ENCODE measurements around the gene PKD1L1.

PKD1L1 gene

GRCh38 chr7:47762207-47762606 is 186.1 kb downstream of the PKD1L1 start:
- DNase-seq (ENCODE audit: low spot score) = no peak
- Histone ChIP-seq H3K27me3 (ENCODE audit: insufficient read depth, poor library complexity, severe bottlenecking) (no peaks in the 10 kb centered on the region), H3K36me3 (ENCODE audit: low read depth) (no peaks in the 10 kb centered on the region), H3K9me3 (ENCODE audit: severe bottlenecking) (no peaks in the 10 kb centered on the region), H3K4me3 (ENCODE audit: severe bottlenecking) (no peak overlapping the region), H3K27ac (ENCODE audit: poor library complexity, severe bottlenecking) (peak overlapping the region; percentile 71), H3K4me1 (ENCODE audit: insufficient read depth, poor library complexity, severe bottlenecking) (peaks cover 37% of the 10 kb centered on the region)
- ATAC-seq (ENCODE audit: low read depth) = no peak
- TF ChIP-seq, protein P1, sequence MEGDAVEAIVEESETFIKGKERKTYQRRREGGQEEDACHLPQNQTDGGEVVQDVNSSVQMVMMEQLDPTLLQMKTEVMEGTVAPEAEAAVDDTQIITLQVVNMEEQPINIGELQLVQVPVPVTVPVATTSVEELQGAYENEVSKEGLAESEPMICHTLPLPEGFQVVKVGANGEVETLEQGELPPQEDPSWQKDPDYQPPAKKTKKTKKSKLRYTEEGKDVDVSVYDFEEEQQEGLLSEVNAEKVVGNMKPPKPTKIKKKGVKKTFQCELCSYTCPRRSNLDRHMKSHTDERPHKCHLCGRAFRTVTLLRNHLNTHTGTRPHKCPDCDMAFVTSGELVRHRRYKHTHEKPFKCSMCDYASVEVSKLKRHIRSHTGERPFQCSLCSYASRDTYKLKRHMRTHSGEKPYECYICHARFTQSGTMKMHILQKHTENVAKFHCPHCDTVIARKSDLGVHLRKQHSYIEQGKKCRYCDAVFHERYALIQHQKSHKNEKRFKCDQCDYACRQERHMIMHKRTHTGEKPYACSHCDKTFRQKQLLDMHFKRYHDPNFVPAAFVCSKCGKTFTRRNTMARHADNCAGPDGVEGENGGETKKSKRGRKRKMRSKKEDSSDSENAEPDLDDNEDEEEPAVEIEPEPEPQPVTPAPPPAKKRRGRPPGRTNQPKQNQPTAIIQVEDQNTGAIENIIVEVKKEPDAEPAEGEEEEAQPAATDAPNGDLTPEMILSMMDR (IDR thresholded peaks at IDR 0.05; ENCODE audit: poor library complexity, severe bottlenecking) = no peak

DNA sequence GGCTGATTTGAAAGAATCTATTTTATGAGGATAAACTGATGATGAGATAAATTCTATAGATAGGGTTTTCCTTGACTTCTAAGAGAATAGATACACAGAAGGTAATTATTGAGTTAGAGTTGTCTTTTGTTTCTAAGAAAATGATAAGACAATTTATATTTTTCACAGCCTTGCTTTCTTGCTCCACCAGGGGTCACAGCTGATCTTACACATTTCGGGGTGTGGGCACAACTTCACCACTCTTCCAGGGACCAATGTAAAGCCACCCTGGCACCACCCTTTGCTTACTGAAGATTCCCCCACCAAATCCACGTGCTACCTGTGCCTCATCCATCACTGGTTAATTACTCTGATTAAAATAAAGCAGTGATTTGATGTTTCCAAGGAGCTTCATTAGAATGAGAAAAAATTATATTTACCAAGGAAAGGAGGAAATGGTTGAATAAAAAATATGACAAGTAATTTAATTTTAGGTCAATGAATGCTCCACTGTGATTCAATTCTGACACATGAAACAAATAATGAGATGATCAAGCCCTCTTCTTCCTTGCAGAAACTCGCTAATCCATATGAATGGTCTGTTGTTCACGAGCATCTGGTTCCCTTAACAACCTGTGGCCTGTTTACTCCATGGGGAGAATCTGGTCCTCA is 189.1 kb downstream of the PKD1L1 start:
- Histone ChIP-seq H3K4me3 (ENCODE audit: severe bottlenecking) (no peak overlapping the region), H3K27me3 (ENCODE audit: insufficient read depth, poor library complexity, severe bottlenecking) (no peaks in the 10 kb centered on the region), H3K27ac (ENCODE audit: poor library complexity, severe bottlenecking) (peak overlapping the region; percentile 56), H3K4me1 (ENCODE audit: insufficient read depth, poor library complexity, severe bottlenecking) (peaks cover 37% of the 10 kb centered on the region), H3K36me3 (ENCODE audit: low read depth) (no peaks in the 10 kb centered on the region), H3K9me3 (ENCODE audit: severe bottlenecking) (no peaks in the 10 kb centered on the region)
- DNase-seq (ENCODE audit: low spot score) = no peak
- ATAC-seq (ENCODE audit: low read depth) = no peak
- TF ChIP-seq, protein P1 (IDR thresholded peaks at IDR 0.05; ENCODE audit: poor library complexity, severe bottlenecking) = peak; percentile 54

DNA sequence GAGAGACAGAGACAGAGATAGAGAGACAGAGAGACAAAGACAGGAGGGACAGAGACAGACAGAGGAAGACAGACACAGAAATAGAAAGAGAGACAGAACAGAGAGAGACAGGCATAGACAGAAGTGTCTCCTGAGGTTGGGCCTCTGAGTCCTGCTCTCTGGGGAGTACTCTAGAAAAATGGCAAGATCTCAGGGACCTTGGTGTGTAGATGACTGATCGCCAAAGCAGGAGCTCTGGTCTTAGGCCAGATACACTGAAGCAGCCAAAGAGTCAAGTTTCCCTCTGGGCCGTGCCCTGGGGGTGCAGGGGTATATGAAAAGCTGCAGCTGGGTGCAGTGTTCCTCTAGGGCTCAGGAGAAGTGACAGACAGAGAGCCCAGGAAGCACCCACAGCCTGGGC is 189.7 kb downstream of the PKD1L1 start:
- no peak for DNase-seq (ENCODE audit: low spot score)
- TF ChIP-seq, protein P1 (IDR thresholded peaks at IDR 0.05; ENCODE audit: poor library complexity, severe bottlenecking) = no peak
- Histone ChIP-seq H3K36me3 (ENCODE audit: low read depth) (no peaks in the 10 kb centered on the region), H3K27ac (ENCODE audit: poor library complexity, severe bottlenecking) (peak overlapping the region; percentile 56), H3K4me3 (ENCODE audit: severe bottlenecking) (no peak overlapping the region), H3K4me1 (ENCODE audit: insufficient read depth, poor library complexity, severe bottlenecking) (peaks cover 31% of the 10 kb centered on the region), H3K9me3 (ENCODE audit: severe bottlenecking) (no peaks in the 10 kb centered on the region), H3K27me3 (ENCODE audit: insufficient read depth, poor library complexity, severe bottlenecking) (no peaks in the 10 kb centered on the region)
- no peak for ATAC-seq (ENCODE audit: low read depth)

DNA sequence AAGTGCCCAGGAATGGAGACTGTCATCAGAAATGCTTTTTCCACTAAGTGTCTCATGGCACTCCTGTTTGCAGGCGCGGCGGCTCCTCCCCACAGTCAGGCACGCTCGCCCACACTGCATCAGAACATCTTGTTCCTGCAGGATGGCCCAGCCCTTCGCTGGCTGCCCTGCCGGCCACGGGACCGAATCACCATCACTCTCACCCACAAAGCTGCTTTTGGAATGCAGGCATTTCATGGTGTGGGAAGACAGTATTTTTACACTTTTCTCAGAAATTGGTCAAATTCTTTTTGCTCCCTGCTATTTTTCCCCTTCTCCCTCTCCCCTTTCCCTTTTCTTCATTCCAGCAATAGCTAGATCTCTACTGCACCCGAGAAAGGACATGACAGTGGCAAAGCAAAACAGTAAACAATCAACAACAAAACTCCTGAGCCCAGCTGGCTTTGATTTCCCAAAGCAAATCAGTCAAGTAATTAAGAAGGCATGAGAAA is 190.3 kb downstream of the PKD1L1 start:
- ATAC-seq (ENCODE audit: low read depth) = peak; percentile 98
- Histone ChIP-seq H3K4me3 (ENCODE audit: severe bottlenecking) (no peak overlapping the region), H3K27me3 (ENCODE audit: insufficient read depth, poor library complexity, severe bottlenecking) (no peaks in the 10 kb centered on the region), H3K36me3 (ENCODE audit: low read depth) (no peaks in the 10 kb centered on the region), H3K4me1 (ENCODE audit: insufficient read depth, poor library complexity, severe bottlenecking) (peaks cover 25% of the 10 kb centered on the region), H3K9me3 (ENCODE audit: severe bottlenecking) (no peaks in the 10 kb centered on the region), H3K27ac (ENCODE audit: poor library complexity, severe bottlenecking) (peak overlapping the region; percentile 56)
- TF ChIP-seq, protein P1 (IDR thresholded peaks at IDR 0.05; ENCODE audit: poor library complexity, severe bottlenecking) = no peak
- no peak for DNase-seq (ENCODE audit: low spot score)

GRCh38 chr7:47756636-47757035 is 191.6 kb downstream of the PKD1L1 start:
- DNase-seq (ENCODE audit: low spot score) (no peak), ATAC-seq (ENCODE audit: low read depth) (no peak)
- TF ChIP-seq, protein P1 (IDR thresholded peaks at IDR 0.05; ENCODE audit: poor library complexity, severe bottlenecking) = no peak
- Histone ChIP-seq H3K4me3 (ENCODE audit: severe bottlenecking) (no peak overlapping the region), H3K36me3 (ENCODE audit: low read depth) (no peaks in the 10 kb centered on the region), H3K4me1 (ENCODE audit: insufficient read depth, poor library complexity, severe bottlenecking) (peaks cover 20% of the 10 kb centered on the region), H3K27ac (ENCODE audit: poor library complexity, severe bottlenecking) (peak overlapping the region; percentile 56), H3K27me3 (ENCODE audit: insufficient read depth, poor library complexity, severe bottlenecking) (no peaks in the 10 kb centered on the region), H3K9me3 (ENCODE audit: severe bottlenecking) (no peaks in the 10 kb centered on the region)
